NB4 (cell line): Measurements from ENCODE around the gene CEBPB.

Experiments used
- CTCF ChIP-seq: IDR thresholded peaks from one replicate; pipeline ENCODE4 v1.5.1; 2012; ENCODE audit warnings: low read depth, low read length
- POLR2A ChIP-seq: IDR thresholded peaks from 2 replicates; pipeline ENCODE4 v1.6.1; 2011; ENCODE audit warnings: mild to moderate bottlenecking; ENCODE audit not compliant: insufficient read length; ENCODE audit errors: extremely low read depth

- no peak for TF ChIP-seq CTCF
- no peak for TF ChIP-seq POLR2A
These were observed 2.7 kb downstream of the CEBPB start for GRCh38 chr20:50193199-50193835.
